ENCODE measurements around the gene CCDC78.
"Not testable (repeated sequence)": the region's sequence is repeated elsewhere in the genome, so short reads cannot be mapped to it uniquely, and the experiment has no call there.

CCDC78 gene

GRCh38 chr16:694863-695354 is 31.3 kb downstream of the CCDC78 start:
- no peak for DNase-seq (ENCODE audit: low read depth in 1 of 2, low spot score in 1 of 2)

DNA sequence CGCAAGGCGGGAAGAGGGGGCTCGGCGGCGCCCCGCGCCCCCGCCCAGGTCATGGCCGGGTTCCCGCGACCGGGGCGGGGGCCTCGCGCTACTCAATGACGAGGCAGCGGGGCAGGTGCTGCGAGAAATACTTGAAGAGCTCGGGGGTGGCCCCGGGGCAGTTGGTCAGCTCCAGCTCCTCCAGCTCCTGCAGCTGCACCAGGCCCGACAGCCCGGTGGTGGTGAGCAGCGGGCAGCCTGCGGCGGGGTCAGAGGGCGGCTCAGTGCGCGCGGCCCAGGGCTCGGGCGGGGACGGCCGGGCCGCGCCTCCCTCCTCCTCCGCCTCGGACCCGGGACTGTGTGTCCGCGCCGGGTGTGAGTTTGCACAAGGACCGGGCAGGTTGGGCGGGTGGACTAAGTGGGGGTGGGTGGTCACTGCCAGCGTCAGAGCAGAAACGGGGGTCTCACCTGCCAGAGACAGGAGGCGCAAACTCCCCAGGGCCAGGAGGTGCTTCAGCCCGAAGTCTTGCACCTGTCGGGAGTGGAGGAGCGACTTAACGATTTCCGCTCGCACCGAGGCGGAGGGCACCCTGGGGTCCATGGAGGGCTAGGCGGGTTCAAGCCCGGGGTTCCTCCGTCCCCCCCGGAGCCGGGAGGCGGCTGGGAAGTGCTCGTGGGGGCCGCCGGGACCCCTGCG is 31.9 kb downstream of the CCDC78 start:
- DNase-seq (ENCODE audit: low read depth in 1 of 2, low spot score in 1 of 2): no peak

- no peak for DNase-seq (ENCODE audit: low read depth in 1 of 2, low spot score in 1 of 2)
Measured at GRCh38 chr16:693766-694165, 32.5 kb downstream of the CCDC78 start.

- no peak for DNase-seq (ENCODE audit: low read depth in 1 of 2, low spot score in 1 of 2)
Measured at GRCh38 chr16:693364-693763, 32.9 kb downstream of the CCDC78 start.

DNA sequence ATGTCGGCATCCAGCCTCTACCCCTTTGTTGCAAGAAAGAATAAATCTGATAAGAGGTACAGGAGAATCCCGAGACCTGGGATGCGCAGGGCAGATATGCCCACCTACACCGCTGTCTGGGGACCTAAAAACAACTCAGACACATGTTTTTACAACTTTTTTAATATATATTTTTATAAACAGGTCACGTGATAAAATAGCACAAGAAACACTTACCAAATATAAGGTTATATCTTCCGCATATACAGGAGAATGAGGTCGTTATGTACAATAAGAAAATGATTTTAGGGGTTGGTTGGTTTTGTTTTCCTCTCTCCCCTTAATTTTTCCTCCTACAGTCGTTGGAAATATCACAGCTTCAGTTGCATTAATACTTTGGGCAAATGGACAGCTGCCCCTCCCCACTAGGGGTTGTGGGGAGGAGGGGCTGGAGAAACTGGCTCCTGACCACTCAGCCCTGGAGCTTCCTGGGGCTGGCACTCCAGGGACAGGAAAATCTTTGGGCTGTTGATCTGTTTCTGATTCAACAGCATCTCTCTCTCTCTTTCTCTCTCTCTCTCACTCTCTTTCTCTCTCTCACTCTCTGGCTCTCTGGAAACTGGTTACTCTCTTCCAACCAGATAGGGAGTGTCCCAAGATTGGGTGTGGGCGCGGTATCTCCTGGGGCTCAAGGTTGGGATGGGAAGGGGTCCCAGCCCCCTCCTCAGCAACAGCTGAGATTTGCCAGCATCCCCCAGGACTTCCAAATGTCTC is 33.7 kb downstream of the CCDC78 start:
- DNase-seq (ENCODE audit: low read depth in 1 of 2, low spot score in 1 of 2): no peak

GRCh38 chr16:691242-691641 is 35.0 kb downstream of the CCDC78 start:
- DNase-seq (ENCODE audit: low read depth in 1 of 2, low spot score in 1 of 2): not testable (repeated sequence)

DNA sequence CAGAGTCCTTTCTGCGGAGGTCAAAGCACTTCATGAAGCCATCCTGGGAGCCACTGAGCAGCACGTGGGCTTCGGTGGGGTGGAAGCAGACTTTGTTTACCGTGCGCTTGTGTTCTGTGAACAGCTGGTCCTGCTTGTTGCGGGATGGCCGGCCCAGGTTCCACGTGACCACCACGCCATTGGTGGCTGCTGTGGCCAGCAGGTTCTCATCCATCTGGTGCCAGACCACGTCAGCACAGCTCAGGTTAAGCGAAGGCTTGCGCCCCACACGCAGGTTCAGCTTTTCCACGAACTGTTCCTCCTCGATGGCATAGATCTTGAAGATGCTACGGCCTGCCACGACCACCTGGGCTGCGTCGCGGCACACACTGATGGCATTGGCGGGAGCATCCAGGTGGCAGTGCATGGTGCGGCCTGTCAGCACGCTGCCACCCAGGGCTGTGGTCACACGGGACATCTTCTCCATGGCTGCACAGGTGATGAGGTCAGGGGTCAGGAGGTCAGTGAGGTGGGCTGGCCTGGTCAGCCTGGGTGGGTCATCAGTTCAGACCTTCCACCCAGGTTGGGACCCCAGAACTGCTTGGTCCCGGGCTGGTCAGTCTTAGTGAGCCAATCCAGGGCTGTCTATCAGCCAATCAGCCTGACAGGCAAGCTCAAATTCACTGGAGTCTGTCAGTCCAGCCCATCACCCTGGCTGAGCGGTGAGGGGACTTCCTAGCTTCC is 36.9 kb downstream of the CCDC78 start:
- no peak for DNase-seq (ENCODE audit: low read depth in 1 of 2, low spot score in 1 of 2)

DNA sequence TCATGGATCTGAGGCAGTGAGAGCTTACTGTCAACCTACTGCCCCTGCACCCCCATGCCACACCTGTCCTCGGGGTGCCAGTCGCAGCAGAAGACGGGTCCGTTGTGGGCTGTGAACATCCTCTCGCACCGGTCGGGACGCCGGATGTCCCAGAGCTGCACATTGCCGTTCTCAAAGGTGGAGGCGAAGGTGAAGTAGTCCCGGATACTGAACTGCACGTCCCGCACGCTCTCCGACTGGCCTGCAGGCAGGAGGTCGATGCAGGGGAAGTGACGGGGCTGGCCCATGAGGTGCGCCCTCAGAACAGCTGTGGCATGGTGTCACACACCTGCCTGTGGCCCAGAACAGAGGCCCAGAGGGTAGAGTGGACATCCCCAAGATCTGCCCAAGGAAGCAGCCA is 38.7 kb downstream of the CCDC78 start:
- no peak for DNase-seq (ENCODE audit: low read depth in 1 of 2, low spot score in 1 of 2)

GRCh38 chr16:686459-687260 is 39.6 kb downstream of the CCDC78 start:
- DNase-seq (ENCODE audit: low read depth in 1 of 2, low spot score in 1 of 2): no peak

GRCh38 chr16:685967-686366 is 40.3 kb downstream of the CCDC78 start:
- DNase-seq (ENCODE audit: low read depth in 1 of 2, low spot score in 1 of 2): no peak

DNA sequence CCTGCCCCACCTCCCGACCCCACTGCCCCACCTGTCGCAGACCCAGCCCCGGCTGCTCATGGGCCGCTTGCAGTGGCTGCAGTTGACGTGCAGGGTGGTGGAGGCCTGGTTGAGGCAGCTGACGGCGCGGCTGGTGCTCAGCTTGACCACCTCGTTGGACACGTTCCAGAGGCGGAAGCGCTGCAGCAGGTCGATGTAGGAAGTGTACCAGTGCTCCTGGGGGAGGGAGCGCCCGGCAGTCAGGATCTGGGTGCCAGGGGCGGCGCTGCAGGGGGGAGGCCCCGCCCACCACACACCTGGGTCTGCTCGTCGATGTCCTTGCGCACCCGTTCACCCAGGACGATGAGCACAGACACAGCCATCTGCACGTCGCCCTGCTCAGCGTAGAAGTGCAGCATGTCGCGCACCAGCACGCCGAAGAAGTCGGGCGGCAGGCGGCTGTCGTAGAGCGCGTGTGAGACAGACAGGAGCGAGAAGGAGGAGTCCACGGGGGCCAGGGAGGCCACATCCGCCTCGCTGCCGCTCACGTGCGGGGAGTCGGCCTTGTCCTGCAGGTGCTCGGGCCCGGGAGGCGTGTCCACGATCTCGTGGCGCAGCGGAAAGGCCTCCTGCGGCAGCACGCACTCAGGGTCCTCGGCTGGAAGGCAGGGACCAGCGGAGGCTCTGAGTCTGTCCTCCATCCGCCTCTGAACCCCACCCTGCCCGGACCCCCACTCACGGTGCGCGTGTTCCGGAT is 41.1 kb downstream of the CCDC78 start:
- no peak for DNase-seq (ENCODE audit: low read depth in 1 of 2, low spot score in 1 of 2)

- peak; percentile 92 to 97 for DNase-seq (ENCODE audit: low read depth in 1 of 2, low spot score in 1 of 2)
Measured at GRCh38 chr16:684071-684794, 42.0 kb downstream of the CCDC78 start, which contains the start of gene JMJD8. JMJD8 (minus strand) TSS chr16:684334; CDS start chr16:684319, 15 bp downstream.

GRCh38 chr16:683396-684070 is 42.7 kb downstream of the CCDC78 start:
- DNase-seq (ENCODE audit: low read depth in 1 of 2, low spot score in 1 of 2): no peak

DNA sequence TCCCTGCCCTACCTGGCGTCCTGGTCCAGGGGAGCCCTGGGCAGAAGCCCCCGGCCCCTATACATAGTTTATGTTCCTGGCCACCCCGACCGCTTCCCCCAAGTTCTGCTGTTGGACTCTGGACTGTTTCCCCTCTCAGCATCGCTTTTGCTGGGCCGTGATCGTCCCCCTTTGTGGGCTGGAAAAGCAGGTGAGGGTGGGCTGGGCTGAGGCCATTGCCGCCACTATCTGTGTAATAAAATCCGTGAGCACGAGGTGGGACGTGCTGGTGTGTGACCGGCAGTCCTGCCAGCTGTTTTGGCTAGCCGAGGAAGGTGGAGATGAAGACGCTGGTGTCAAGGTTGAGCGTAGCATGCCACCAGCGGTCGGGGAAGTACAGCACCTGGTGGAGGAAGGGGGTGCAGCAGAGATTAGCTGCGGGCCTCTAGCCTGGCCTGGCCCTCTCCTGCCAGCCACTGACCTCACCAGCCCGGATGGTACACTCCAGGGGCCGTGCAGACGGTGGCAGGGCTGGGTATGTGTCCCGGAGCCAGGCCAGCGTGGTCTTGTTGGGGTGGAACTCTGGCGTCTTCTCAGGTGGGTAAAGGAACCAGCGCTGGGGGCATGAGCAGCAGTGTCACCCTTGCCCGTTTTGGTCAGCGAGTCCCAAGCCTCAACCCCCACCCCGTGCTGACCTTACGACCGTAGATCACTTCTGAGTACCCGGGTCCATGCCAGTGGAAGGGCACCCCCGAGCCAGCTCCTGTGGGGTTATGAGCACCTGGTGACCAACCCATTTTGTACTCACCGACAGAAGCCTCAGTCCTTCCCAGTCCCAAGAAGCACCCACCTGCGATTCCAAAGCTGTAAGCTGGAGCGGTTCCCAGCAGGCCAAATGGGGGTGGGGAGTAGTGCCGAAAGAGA is 43.5 kb downstream of the CCDC78 start:
- DNase-seq (ENCODE audit: low read depth in 1 of 2, low spot score in 1 of 2): no peak

GRCh38 chr16:681746-682427 is 44.4 kb downstream of the CCDC78 start:
- DNase-seq (ENCODE audit: low read depth in 1 of 2, low spot score in 1 of 2): no peak

DNA sequence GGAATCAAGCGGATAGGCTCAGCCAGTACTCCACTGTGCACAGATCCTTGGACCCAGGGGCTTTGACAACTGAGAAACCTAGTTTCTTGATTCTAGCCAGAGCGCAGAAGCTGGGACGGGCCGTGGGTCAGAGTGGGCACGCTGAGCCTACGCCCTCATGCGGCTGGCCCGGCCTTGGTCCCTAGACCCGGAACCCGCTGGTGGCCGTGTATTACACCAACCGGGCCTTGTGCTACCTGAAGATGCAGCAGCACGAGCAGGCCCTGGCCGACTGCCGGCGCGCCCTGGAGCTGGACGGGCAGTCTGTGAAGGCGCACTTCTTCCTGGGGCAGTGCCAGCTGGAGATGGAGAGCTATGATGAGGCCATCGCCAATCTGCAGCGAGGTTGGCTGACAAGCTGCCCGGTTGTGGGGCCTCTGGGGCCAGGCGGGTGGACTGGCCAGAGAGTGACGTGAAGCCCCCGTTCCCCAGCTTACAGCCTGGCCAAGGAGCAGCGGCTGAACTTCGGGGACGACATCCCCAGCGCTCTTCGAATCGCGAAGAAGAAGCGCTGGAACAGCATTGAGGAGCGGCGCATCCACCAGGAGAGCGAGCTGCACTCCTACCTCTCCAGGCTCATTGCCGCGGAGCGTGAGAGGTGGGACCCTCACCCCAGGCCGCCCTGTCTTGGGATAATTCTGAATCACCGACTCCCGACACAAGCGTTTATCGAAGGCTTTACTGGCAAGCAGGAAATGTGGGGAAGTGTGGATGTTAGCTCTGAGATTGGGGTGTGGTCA is 45.1 kb downstream of the CCDC78 start:
- no peak for DNase-seq (ENCODE audit: low read depth in 1 of 2, low spot score in 1 of 2)

DNA sequence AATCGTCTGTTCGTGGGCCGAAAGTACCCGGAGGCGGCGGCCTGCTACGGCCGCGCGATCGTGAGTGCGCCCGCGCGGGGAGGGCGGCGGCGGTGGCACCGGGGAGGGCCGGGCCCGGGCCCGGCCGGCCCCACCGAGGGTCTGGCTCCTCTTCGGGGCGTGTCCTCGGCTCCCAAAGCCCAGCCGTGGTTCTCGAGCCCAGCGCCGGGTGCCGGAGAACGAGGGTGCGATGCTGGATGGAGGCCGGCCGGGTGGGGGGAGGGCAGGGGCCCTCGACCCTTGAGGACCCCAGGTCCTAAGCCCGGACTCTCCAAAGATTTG is 45.7 kb downstream of the CCDC78 start:
- no peak for DNase-seq (ENCODE audit: low read depth in 1 of 2, low spot score in 1 of 2)

All from stimulated activated CD4-positive, alpha-beta T cell treated with anti-CD3 and anti-CD28 coated beads, Interleukin-15, amount 100 ng/mL, for 1 hour (primary cell).